OCI-LY3 (cell line): ENCODE measurements around the gene DDX51.

Source experiments
- H2AFZ ChIP-seq: fragments of 200-600, 300-600 bp; shearing (Covaris generic); 2 replicates; pipeline ENCODE4 v1.6.0; 2014; ENCODE audit warnings: antibody characterized with exemption, low read depth, low read length
- H3K27ac ChIP-seq: fragments of 200-600, 300-600 bp; sonication (generic); 2 replicates; pipeline ENCODE4 v1.5.1; 2014; ENCODE audit warnings: mild to moderate bottlenecking, low read length, moderate library complexity, mixed read lengths
- H3K27me3 ChIP-seq: fragments of 200-600, 300-600 bp; sonication (generic); 2 replicates; pipeline ENCODE4 v1.6.1; 2014; ENCODE audit warnings: low read depth, low read length, mixed read lengths
- H3K36me3 ChIP-seq: fragments of 200-600, 300-600 bp; sonication (generic); replicated peaks from 2 replicates; pipeline ENCODE3; 2014; ENCODE audit warnings: low read depth, low read length, mixed read lengths
- H3K4me1 ChIP-seq: fragments of 300-600, 200-600 bp; sonication (generic); 2 replicates; pipeline ENCODE4 v1.6.1; 2014; ENCODE audit warnings: low read length, mixed read lengths
- H3K4me2 ChIP-seq: fragments of 200-600, 300-600 bp; sonication (generic); 2 replicates; pipeline ENCODE4 v1.6.1; 2014; ENCODE audit warnings: low read length, mixed read lengths
- H3K4me3 ChIP-seq: fragments of 300-600, 200-600 bp; sonication (generic); 2 replicates; pipeline ENCODE4 v1.5.1; 2014; ENCODE audit warnings: antibody characterized with exemption, mild to moderate bottlenecking, low read length, moderate library complexity
- H3K79me2 ChIP-seq: fragments of 300-600, 200-600 bp; shearing (Covaris generic); 2 replicates; pipeline ENCODE4 v1.6.1; 2014; ENCODE audit warnings: mild to moderate bottlenecking, low read length, mixed read lengths
- H3K9ac ChIP-seq: fragments of 300-600, 200-600 bp; shearing (Covaris generic); 2 replicates; pipeline ENCODE4 v1.6.0; 2014; ENCODE audit warnings: mild to moderate bottlenecking, low read length, moderate library complexity
- H3K9me3 ChIP-seq: fragments of 200-600, 300-600 bp; shearing (Covaris generic); 2 replicates; pipeline ENCODE4 v1.6.1; 2014; ENCODE audit warnings: low read length, mixed read lengths; ENCODE audit not compliant: insufficient read depth
- H4K20me1 ChIP-seq: fragments of 200-600, 300-600 bp; sonication (generic); 2 replicates; pipeline ENCODE4 v1.6.1; 2016; ENCODE audit warnings: low read length, mixed read lengths; ENCODE audit not compliant: insufficient read depth
- CTCF ChIP-seq: fragments of 200-600, 300-600 bp; sonication (generic); IDR thresholded peaks from 2 replicates; pipeline ENCODE4 v1.5.1; 2014; ENCODE audit warnings: antibody characterized with exemption, low read length, low read depth
- EZH2phosphoT487 ChIP-seq: fragments of 200-600 bp; shearing (Covaris generic); IDR thresholded peaks from 2 replicates; pipeline ENCODE4 v1.6.1; 2018; ENCODE audit warnings: antibody characterized with exemption, mixed run types, low read depth

Gene DDX51

DNA sequence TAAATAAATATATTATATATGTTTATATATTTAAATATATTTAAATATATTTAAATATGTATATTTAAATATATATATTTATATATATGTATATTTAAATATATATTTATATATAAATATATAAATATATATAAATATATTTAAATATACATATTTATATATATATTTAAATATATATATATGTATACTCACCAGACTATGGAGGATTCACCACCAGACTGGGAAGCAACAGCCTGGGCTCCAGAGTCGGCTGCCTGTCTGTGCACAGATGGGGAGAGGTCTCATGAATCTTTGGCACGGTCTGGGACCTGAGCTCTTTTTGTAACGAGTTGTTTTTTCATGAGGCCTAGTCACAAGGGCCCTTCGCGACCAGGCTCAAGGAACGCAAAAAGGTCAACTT, 21.5 kb upstream of the DDX51 start:
- H3K27ac ChIP-seq: no peak overlapping the region
- no peaks in the 10 kb centered on the region for H3K4me1 ChIP-seq
- H3K4me2 ChIP-seq: no peak overlapping the region
- TF ChIP-seq EZH2phosphoT487: no peak
- no peak for TF ChIP-seq CTCF
- H2AFZ ChIP-seq: no peak overlapping the region
- H3K4me3 ChIP-seq: no peak overlapping the region
- H3K36me3 ChIP-seq: no peaks in the 10 kb centered on the region
- H3K27me3 ChIP-seq: no peaks in the 10 kb centered on the region
- no peaks in the 10 kb centered on the region for H4K20me1 ChIP-seq
- no peak overlapping the region for H3K9ac ChIP-seq
- H3K9me3 ChIP-seq: no peaks in the 10 kb centered on the region
- H3K79me2 ChIP-seq: no peaks in the 10 kb centered on the region

DNA sequence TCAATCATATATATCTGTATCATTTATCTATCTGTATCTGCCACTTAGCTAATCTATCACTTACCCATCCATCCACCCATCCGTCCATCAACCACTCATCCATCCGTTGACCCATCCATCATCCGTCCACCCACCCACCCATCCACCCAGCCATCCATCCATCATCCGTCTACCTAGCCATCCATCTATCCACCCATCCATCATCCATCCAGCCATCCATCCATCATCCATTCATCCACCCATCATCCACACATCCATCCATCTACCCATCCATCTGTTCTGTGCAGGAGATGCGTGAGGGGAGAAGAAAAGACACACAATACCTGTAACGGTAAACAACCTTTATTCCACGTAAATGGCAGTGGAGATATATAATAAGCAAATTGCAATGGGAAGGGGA, 20.3 kb upstream of the DDX51 start:
- Histone ChIP-seq H3K79me2 (no peaks in the 10 kb centered on the region), H3K4me1 (no peaks in the 10 kb centered on the region), H3K9me3 (no peaks in the 10 kb centered on the region), H3K27ac (no peak overlapping the region), H3K27me3 (no peaks in the 10 kb centered on the region), H3K9ac (no peak overlapping the region), H3K4me2 (no peak overlapping the region), H3K36me3 (no peaks in the 10 kb centered on the region), H3K4me3 (no peak overlapping the region), H4K20me1 (no peaks in the 10 kb centered on the region), H2AFZ (no peak overlapping the region)
- TF ChIP-seq CTCF (no peak), EZH2phosphoT487 (no peak)

DNA sequence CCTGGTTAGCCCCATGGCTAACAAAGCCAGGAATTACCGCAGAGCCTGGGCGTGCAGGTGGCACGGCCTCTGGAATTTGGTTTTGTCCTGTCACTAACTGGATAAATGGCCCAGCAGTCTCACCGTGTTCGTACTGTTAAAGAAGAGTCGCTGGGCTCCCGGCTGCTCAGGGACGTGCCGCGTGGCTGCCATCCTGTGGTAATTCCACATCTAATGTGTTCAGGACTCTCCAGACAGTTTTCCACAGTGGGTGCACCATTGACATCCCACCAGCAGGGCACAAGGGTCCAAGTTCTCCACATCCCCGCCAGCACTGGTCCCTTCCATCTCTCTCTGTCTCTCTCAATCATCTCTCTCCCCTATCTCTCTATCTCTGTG, 19.8 kb upstream of the DDX51 start:
- H3K27ac ChIP-seq: no peak overlapping the region
- TF ChIP-seq EZH2phosphoT487: no peak
- no peak for TF ChIP-seq CTCF
- no peak overlapping the region for H3K9ac ChIP-seq
- H3K36me3 ChIP-seq: no peaks in the 10 kb centered on the region
- no peak overlapping the region for H3K4me2 ChIP-seq
- no peaks in the 10 kb centered on the region for H3K79me2 ChIP-seq
- no peak overlapping the region for H2AFZ ChIP-seq
- H3K27me3 ChIP-seq: no peaks in the 10 kb centered on the region
- no peak overlapping the region for H3K4me3 ChIP-seq
- no peaks in the 10 kb centered on the region for H4K20me1 ChIP-seq
- no peaks in the 10 kb centered on the region for H3K4me1 ChIP-seq
- no peaks in the 10 kb centered on the region for H3K9me3 ChIP-seq

- Histone ChIP-seq H3K4me2 (no peak overlapping the region), H3K36me3 (peaks cover under 1% of the 10 kb centered on the region), H3K79me2 (no peaks in the 10 kb centered on the region), H3K27me3 (no peaks in the 10 kb centered on the region), H3K27ac (no peak overlapping the region), H3K4me1 (no peaks in the 10 kb centered on the region), H4K20me1 (no peaks in the 10 kb centered on the region), H3K9me3 (no peaks in the 10 kb centered on the region), H3K9ac (no peak overlapping the region), H2AFZ (no peak overlapping the region), H3K4me3 (no peak overlapping the region)
- TF ChIP-seq EZH2phosphoT487 (no peak), CTCF (no peak)
These were observed 19.2 kb upstream of the DDX51 start for GRCh38 chr12:132163041-132163910.
